Frontal cortex (tissue), 4 donors: Measurements from ENCODE around the gene FKTN. TPM values are rescaled to one million over a fixed set of nuclear protein-coding genes. Genes with fewer than 3 reads are reported as not detected.

Experiments used
- DNase-seq, 2 donors: peaks; one replicate each; pipeline ENCODE4 v3.0.0; 2012; ENCODE audit warnings: low spot score in 2 of 2
- FAIRE-seq: peaks from 2 replicates; lab custom pipeline; 2012; peaks lifted over from hg19 to GRCh38; lab: Jason Lieb, UNC
- total RNA-seq: library from RNA; depleted of rRNA; stranded (reverse); fragments of >200 nt; gene quantifications from one replicate; pipeline ENCODE4 v1.2.3, GENCODE V29; 2014
- donor health status: control.
- donor health status: control.
- donor health status: control.

The FKTN gene
- total RNA-seq, 1 donor from 2014 or later = 21.2 TPM

GRCh38 chr9:105672711-105673234, 114.8 kb downstream of the FKTN start:
- no peak for DNase-seq
- no peak for FAIRE-seq

GRCh38 chr9:105673850-105674387, 116.0 kb downstream of the FKTN start:
- FAIRE-seq = no peak
- no peak for DNase-seq

- DNase-seq (no peak), FAIRE-seq (no peak)
Measured at GRCh38 chr9:105676351-105676923, 118.5 kb downstream of the FKTN start.

- no peak for FAIRE-seq
Measured at GRCh38 chr9:105678163-105678562, 120.2 kb downstream of the FKTN start.

GRCh38 chr9:105678781-105679180, 120.8 kb downstream of the FKTN start:
- no peak for FAIRE-seq
- no peak for DNase-seq

More at GRCh38 chr9:105678163-105678562, 120.2 kb downstream of the FKTN start:
- DNase-seq = no peak

GRCh38 chr9:105679257-105680022, 121.5 kb downstream of the FKTN start:
- no peak for FAIRE-seq

GRCh38 chr9:105681313-105681712, 123.4 kb downstream of the FKTN start:
- FAIRE-seq (no peak), DNase-seq (no peak)

More at GRCh38 chr9:105679257-105680022, 121.5 kb downstream of the FKTN start:
- DNase-seq = no peak

GRCh38 chr9:105681724-105682123, 123.8 kb downstream of the FKTN start:
- DNase-seq (no peak), FAIRE-seq (no peak)

- DNase-seq (no peak), FAIRE-seq (no peak)
Measured at GRCh38 chr9:105683688-105684275, 125.9 kb downstream of the FKTN start.

GRCh38 chr9:105686936-105687335, 129.0 kb downstream of the FKTN start:
- no peak for FAIRE-seq
- no peak for DNase-seq

Other genes starting within 250 kb of the FKTN start
- 138 TPM for gene FSD1L, start 110.1 kb upstream of the FKTN start, total RNA-seq
- gene TAL2, start 104.3 kb downstream of the FKTN start, total RNA-seq = 13.5 TPM
- 29.3 TPM for gene TMEM38B, start 136.4 kb downstream of the FKTN start, total RNA-seq